ENCODE measurements around the gene B3GALT5. TPM values are rescaled to one million over a fixed set of nuclear protein-coding genes. Genes with fewer than 3 reads are reported as not detected.
"Not testable (repeated sequence)": the region's sequence is repeated elsewhere in the genome, so short reads cannot be mapped to it uniquely, and the experiment has no call there.

The B3GALT5 gene
- total and polyA plus RNA-seq, 12 donors = 0.07 to 0.60 (median 0.25) TPM; not detected in 2

DNA sequence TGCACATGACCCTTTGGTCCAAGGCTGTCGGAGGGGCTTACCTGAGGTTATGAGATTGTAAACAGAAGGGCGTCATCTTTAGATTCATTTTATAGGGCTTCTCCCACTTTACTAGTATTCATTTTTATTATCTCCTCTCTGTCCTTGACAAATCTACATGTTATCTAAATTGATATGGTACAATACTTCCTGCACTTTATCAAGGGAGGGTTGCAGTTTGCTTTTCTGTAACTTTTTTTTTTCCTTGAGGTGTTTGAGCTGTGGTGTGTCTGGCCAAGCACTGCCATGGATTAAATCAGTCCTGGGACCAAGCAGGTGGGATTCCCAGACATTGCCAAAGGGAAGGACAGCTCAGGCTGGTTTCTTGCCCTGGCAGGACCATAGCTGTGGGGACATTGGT, 32.0 kb upstream of the B3GALT5 start:
- Histone ChIP-seq H3K36me3 (replicated peaks in 1 of 2) (no peaks in the 10 kb centered on the region), H3K9me3 (replicated peaks in 1 of 3) (no peaks in the 10 kb centered on the region), H3K27me3 (peaks cover 4% of the 10 kb centered on the region), H3K4me1 (replicated peaks in 1 of 2) (no peaks in the 10 kb centered on the region), H3K4me3 (no peak overlapping the region), H3K27ac (no peak overlapping the region)
- no peak for DNase-seq
- WGBS, 4 donors = 48 to 79% (median 77%) methylated on average over 2 of the region's 2 CpGs
- no peak for TF ChIP-seq POLR2A (IDR thresholded peaks at IDR 0.05)
- TF ChIP-seq, protein P1, sequence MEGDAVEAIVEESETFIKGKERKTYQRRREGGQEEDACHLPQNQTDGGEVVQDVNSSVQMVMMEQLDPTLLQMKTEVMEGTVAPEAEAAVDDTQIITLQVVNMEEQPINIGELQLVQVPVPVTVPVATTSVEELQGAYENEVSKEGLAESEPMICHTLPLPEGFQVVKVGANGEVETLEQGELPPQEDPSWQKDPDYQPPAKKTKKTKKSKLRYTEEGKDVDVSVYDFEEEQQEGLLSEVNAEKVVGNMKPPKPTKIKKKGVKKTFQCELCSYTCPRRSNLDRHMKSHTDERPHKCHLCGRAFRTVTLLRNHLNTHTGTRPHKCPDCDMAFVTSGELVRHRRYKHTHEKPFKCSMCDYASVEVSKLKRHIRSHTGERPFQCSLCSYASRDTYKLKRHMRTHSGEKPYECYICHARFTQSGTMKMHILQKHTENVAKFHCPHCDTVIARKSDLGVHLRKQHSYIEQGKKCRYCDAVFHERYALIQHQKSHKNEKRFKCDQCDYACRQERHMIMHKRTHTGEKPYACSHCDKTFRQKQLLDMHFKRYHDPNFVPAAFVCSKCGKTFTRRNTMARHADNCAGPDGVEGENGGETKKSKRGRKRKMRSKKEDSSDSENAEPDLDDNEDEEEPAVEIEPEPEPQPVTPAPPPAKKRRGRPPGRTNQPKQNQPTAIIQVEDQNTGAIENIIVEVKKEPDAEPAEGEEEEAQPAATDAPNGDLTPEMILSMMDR (IDR thresholded peaks at IDR 0.05) = no peak
- intact Hi-C loops (cut with DNase I) = no loop called here

DNA sequence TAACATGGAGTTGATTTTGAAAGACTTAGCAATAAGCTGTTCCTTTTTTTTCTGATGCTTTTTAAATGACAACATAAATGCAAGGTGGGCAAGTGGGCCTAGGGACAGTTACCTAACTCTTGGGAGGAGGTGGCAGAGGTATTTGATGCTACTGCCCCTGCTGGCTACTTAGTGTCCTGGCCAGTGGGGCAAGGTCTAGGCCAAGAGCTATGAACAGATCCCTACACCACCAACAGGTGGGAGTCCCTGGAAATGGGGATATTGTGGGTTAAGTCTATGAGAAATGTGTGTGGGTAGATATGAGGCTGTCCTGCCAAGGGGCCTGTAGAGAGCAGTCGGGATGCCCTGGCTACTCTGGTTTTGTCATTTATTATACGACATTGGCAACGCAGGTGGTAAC, 31.3 kb upstream of the B3GALT5 start:
- no peaks in the 10 kb centered on the region for H3K4me1 ChIP-seq (replicated peaks in 1 of 2)
- TF ChIP-seq, protein P1 (IDR thresholded peaks at IDR 0.05) = no peak
- no peak for TF ChIP-seq POLR2A (IDR thresholded peaks at IDR 0.05)
- WGBS, 4 donors = 73 to 94% (median 84%) methylated on average over 3 of the region's 3 CpGs
- no peaks in the 10 kb centered on the region for H3K9me3 ChIP-seq (replicated peaks in 1 of 3)
- DNase-seq = no peak
- no peaks in the 10 kb centered on the region for H3K36me3 ChIP-seq (replicated peaks in 1 of 2)
- intact Hi-C loops (cut with DNase I) = no loop called here
- no peak overlapping the region for H3K27ac ChIP-seq
- H3K4me3 ChIP-seq = no peak overlapping the region
- peaks cover under 1% of the 10 kb centered on the region for H3K27me3 ChIP-seq

DNA sequence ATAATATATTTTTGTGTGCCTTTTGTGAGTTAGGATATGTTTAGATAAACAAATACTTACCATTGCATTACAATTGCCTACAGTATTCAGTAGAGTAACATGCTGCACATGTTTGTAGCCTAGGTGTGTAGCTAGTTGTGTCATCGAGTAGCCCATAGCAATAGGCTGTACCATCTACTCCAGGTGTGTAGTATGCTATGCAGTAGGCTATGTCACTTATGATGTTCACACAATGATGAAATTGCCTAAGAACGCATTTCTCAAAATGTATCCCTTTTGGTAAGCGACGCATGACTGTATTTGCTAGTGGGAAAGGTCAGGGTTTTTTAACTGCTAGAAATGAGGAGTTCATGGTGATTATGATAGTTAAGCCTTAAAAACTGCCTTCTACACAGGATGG, 30.0 kb upstream of the B3GALT5 start:
- intact Hi-C loops (cut with DNase I) = no loop called here
- no peak for TF ChIP-seq POLR2A (IDR thresholded peaks at IDR 0.05)
- TF ChIP-seq, protein P1 (IDR thresholded peaks at IDR 0.05) = no peak
- DNase-seq = no peak

DNA sequence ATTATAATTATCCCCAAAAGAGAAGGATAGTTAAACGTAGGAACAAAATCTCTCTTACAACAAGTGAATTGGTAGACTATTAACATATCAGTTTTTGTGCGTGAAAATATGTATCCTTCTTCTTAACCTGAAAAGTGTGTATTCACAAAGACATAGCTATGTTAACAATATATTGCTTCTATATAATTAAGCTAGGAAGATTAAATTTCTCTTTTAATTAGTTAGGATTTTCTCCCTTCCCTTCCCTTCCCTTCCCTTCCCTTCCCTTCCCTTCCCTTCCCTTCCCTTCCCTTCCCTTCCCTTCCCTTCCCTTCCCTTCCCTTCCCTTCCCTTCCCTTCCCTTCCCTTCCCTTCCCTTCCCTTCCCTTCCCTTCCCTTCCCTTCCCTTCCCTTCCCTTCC, 29.2 kb upstream of the B3GALT5 start:
- H3K27me3 ChIP-seq; H3K36me3 ChIP-seq (replicated peaks in 1 of 2); DNase-seq; H3K27ac ChIP-seq; H3K4me3 ChIP-seq; H3K9me3 ChIP-seq (replicated peaks in 1 of 3); intact Hi-C loops (cut with DNase I); H3K4me1 ChIP-seq (replicated peaks in 1 of 2): not testable (repeated sequence)
- WGBS, 4 donors = 76 to 83% (median 81%) methylated on average over 2 of the region's 2 CpGs

More for the DNA sequence above, 30.0 kb upstream of the B3GALT5 start:
- Histone ChIP-seq H3K4me1 (replicated peaks in 1 of 2) (no peaks in the 10 kb centered on the region), H3K27ac (no peak overlapping the region), H3K36me3 (replicated peaks in 1 of 2) (no peaks in the 10 kb centered on the region), H3K27me3 (no peaks in the 10 kb centered on the region), H3K4me3 (no peak overlapping the region), H3K9me3 (replicated peaks in 1 of 3) (no peaks in the 10 kb centered on the region)
- 86 to 95% (median 91%) methylated on average over 4 of the region's 4 CpGs for WGBS, 4 donors

DNA sequence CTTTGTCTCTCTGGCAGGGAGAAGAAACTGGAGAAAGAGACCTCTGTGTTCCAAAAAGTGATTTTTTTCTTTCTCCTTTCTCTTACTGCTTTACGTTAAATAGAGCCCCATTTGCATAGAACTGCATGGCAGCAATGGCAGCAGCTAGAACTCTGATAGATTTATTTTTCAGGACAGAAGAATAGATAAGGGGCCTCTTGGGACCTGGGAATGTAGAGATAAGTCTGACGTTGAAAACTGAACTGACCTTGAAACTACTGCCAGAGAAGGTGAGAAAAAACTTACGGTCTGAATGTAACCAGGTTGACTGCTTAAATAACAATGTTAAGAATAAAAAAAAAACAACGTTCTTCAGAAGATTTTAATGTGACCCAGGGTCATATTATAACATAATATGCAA, 25.4 kb upstream of the B3GALT5 start:
- Histone ChIP-seq H3K27me3 (no peaks in the 10 kb centered on the region), H3K9me3 (replicated peaks in 1 of 3) (no peaks in the 10 kb centered on the region), H3K36me3 (replicated peaks in 1 of 2) (no peaks in the 10 kb centered on the region), H3K4me3 (no peak overlapping the region), H3K27ac (no peak overlapping the region), H3K4me1 (replicated peaks in 1 of 2) (no peaks in the 10 kb centered on the region)
- 29 to 46% (median 37%) methylated on average over 4 of the region's 4 CpGs for WGBS, 4 donors
- DNase-seq = no peak
- TF ChIP-seq POLR2A (IDR thresholded peaks at IDR 0.05) = no peak
- TF ChIP-seq, protein P1 (IDR thresholded peaks at IDR 0.05) = no peak
- intact Hi-C loops (cut with DNase I) = no loop called here

Measured in adrenal gland (tissue), 12 donors.